IPS DF 4.7 (cell line): ENCODE results near the gene CNTNAP5.

Experiments used
- DNase-seq: peaks from one replicate; pipeline ENCODE4 v3.0.0-alpha.2; 2013; ENCODE audit warnings: low spot score; ENCODE audit errors: extremely low read depth

CNTNAP5 gene

GRCh38 chr2:124053796-124054195, 28.7 kb downstream of the CNTNAP5 start:
- DNase-seq, result no peak

GRCh38 chr2:124063596-124063995, 38.5 kb downstream of the CNTNAP5 start:
- DNase-seq, result no peak

GRCh38 chr2:124065636-124066035, 40.5 kb downstream of the CNTNAP5 start:
- DNase-seq, result no peak

GRCh38 chr2:124066776-124067175, 41.7 kb downstream of the CNTNAP5 start:
- no peak for DNase-seq

GRCh38 chr2:124079045-124079444, 54.0 kb downstream of the CNTNAP5 start:
- DNase-seq, result no peak

GRCh38 chr2:124080281-124081153, 55.4 kb downstream of the CNTNAP5 start:
- DNase-seq, result no peak

- DNase-seq, result no peak
Measured at GRCh38 chr2:124081154-124081716, 56.1 kb downstream of the CNTNAP5 start.

- no peak for DNase-seq
Measured at GRCh38 chr2:124088616-124089015, 63.5 kb downstream of the CNTNAP5 start.

- no peak for DNase-seq
Measured at GRCh38 chr2:124091721-124092120, 66.6 kb downstream of the CNTNAP5 start.

- DNase-seq, result no peak
Measured at GRCh38 chr2:124092651-124093050, 67.6 kb downstream of the CNTNAP5 start.

- no peak for DNase-seq
Measured at GRCh38 chr2:124104914-124105313, 79.8 kb downstream of the CNTNAP5 start.

- no peak for DNase-seq
Measured at GRCh38 chr2:124112206-124112605, 87.1 kb downstream of the CNTNAP5 start.

- DNase-seq, result no peak
Measured at GRCh38 chr2:124112966-124113365, 87.9 kb downstream of the CNTNAP5 start.

GRCh38 chr2:124120246-124120645, 95.2 kb downstream of the CNTNAP5 start:
- DNase-seq, result no peak

- DNase-seq, result no peak
Measured at GRCh38 chr2:124121106-124121505, 96.0 kb downstream of the CNTNAP5 start.

- no peak for DNase-seq
Measured at GRCh38 chr2:124121760-124122275, 96.7 kb downstream of the CNTNAP5 start.

- DNase-seq, result no peak
Measured at GRCh38 chr2:124122340-124122739, 97.3 kb downstream of the CNTNAP5 start.

- no peak for DNase-seq
Measured at GRCh38 chr2:124131276-124131675, 106.2 kb downstream of the CNTNAP5 start.

- DNase-seq, result no peak
Measured at GRCh38 chr2:124136110-124136509, 111.0 kb downstream of the CNTNAP5 start.

GRCh38 chr2:124138076-124138475, 113.0 kb downstream of the CNTNAP5 start:
- DNase-seq, result no peak

- no peak for DNase-seq
Measured at GRCh38 chr2:124145982-124146381, 120.9 kb downstream of the CNTNAP5 start.

- DNase-seq, result no peak
Measured at GRCh38 chr2:124147552-124147951, 122.5 kb downstream of the CNTNAP5 start.

GRCh38 chr2:124149571-124149970, 124.5 kb downstream of the CNTNAP5 start:
- no peak for DNase-seq
